ENCODE measurements around the gene SLC28A3.
"Not testable (repeated sequence)": the region's sequence is repeated elsewhere in the genome, so short reads cannot be mapped to it uniquely, and the experiment has no call there.

Gene SLC28A3, protein sequence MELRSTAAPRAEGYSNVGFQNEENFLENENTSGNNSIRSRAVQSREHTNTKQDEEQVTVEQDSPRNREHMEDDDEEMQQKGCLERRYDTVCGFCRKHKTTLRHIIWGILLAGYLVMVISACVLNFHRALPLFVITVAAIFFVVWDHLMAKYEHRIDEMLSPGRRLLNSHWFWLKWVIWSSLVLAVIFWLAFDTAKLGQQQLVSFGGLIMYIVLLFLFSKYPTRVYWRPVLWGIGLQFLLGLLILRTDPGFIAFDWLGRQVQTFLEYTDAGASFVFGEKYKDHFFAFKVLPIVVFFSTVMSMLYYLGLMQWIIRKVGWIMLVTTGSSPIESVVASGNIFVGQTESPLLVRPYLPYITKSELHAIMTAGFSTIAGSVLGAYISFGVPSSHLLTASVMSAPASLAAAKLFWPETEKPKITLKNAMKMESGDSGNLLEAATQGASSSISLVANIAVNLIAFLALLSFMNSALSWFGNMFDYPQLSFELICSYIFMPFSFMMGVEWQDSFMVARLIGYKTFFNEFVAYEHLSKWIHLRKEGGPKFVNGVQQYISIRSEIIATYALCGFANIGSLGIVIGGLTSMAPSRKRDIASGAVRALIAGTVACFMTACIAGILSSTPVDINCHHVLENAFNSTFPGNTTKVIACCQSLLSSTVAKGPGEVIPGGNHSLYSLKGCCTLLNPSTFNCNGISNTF

DNA sequence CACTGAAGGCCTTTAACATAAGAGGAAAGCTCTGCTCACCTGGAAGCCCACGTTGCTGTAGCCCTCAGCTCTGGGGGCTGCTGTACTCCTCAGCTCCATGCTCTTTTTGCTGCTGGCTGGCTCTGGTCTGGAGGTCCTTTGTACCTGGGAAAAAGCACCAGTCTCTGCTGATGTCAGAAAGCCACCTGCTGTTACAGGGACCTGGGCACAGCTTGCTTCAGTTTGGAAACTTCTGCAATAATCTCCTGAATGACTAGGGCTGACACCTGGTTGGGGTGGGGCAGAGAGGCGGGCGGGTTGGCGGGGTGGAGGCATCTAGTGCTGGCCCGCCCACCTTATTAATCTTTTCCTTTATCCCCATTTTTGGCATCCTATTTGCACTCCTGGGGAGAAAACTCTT lies at the start of gene SLC28A3:
TSS of gene SLC28A3 (minus strand) at position 224 of the 400 bp plus-strand sequence. CDS start at position 99, 125 bp downstream.
- DNase-seq, result no peak

DNA sequence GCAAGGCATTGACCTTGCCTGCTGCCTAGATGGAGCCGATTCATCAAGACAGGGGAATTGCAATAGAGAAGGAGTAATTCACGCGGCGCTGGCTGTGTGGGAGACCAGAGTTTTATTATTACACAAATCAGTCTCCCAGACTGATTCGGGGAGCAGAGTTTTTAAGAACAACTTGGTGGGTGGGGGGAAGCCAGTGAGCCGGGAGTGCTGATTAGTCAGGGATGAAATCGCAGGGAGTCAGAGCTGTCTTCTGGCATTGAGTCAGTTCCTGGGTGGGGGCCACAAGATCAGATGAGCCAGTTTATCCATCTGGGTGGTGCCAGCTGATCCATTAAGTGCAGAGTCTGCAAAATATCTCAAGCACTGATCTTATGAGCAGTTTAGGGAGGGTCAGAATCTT lies 49.7 kb upstream of the SLC28A3 start:
- not testable (repeated sequence) for DNase-seq

DNA sequence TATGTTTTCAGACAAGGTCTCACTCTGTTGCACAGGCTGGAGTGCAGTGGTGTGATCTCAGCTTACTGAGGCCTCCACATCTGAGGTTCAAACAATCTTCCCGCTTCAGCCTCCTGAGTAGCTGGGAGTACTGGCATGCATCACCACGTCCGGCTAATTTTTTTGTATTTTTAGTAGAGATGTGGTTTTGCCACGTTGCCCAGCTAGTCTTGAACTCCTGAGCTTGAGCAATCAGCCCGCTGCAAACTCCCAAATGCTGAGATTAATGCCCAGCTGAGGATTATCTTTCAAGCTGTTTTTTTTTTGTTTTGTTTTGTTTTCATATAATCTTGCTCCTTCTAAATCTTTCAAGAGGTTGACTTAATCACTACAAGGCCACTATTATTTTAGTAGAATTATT lies 47.3 kb upstream of the SLC28A3 start:
- no peak for DNase-seq

DNA sequence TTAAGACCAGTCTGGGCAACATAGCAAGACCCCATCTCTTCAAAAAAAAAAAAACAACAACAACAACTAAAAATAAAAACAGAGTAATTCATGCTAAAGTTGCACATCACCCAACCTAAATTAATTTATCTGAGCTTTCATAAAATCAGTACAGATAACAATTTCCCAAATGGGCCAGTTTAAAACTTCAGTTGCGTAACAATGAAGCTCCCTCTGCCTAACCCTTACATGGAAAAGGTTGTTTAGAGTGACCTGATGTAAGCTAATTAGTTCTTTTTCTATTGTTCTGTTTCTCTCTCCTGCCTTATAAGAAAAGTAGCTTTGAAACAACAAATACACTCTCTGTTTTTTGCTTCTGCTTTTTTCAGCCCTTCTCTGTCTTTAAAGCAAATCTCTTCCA lies 46.2 kb upstream of the SLC28A3 start:
- DNase-seq, result no peak

DNA sequence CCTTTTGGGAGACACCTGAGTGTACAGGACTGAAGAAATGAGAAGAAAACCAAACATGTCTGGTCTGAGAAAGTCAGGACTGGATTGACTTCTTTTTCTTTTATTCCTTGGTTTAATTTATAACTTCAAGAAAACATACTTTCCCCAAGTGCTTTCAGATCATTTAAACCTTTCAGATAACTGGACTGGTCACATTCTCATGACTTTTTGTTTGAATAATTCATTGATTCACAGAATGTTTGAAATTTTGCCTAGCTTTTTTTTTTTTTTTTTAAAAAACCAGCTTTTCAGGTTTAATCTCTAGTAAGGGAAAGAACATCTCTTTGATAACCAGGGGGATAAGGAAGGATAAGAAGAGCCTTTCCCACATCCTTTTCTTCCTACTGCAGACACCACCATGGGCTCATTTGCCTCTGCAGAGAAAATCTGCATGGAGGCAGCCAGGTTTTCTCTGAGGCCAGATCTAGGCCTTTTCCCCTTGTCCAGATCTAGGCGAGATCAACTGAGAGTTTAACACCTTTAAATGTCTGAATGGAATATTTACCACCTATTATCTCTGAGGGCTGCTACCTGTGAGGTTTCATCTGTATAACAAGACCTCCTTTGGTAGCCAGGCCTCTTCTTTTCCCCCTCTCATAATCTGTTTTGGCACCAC lies 45.0 kb upstream of the SLC28A3 start:
- no peak for DNase-seq

DNA sequence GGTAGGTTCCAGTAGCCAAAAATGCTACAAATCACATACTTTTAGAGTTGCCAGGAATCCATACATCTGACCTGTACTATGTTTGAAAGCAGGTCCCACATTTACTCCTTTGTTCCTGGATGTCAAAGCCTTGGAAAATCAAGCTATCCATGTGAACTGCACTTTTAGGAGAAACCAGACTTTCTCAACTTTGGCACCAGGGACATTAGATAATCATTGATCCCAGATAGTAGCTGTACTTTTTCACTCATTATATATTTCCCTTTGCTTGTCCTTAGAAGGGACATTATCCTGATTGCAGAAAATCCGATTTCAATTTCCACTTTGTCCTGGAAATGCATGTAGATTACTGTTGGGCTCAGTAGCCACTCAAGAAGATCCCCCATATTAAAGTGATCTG lies 44.1 kb upstream of the SLC28A3 start:
- DNase-seq, result no peak

DNA sequence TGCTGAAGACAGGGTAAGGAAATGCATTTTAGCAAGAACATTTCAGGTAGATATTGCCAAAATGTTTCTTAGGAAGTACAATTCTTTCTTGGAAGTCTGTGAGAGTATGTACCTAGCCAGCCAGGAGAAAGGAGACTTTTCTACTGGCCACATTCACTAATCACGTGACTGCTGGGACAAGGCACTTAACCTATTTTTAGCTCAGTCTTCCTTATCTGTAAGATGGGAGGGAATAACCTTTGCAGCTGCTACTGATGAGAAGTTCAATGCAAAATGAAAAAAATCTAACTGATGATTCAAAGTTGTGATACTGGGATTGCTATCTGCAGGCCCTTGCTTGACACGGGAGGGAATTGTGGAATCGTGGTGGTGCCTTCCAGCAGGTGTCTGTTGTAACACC lies 42.6 kb upstream of the SLC28A3 start:
- no peak for DNase-seq

DNA sequence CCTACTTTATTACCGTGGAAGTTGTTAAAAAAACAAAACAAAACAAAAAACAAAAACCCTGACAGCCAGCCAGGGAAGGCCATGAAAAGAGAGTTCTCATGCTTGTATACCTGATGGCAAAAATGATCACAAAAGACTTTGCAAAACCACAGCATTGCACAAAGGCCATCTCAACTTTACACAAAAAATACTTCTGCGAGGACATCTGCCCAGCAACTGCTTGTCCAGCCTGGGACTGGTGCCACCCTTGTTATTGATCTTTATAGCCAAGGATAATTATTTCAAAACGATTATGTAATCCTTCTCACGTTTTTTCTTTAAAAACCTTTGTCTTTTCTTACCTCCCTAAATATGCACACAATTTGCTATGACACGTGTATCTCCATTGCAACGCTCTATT lies 42.2 kb upstream of the SLC28A3 start:
- DNase-seq, result no peak

GRCh38 chr9:84381508-84381907 lies 41.0 kb upstream of the SLC28A3 start:
- no peak for DNase-seq

GRCh38 chr9:84379740-84380139 lies 39.2 kb upstream of the SLC28A3 start:
- no peak for DNase-seq

- DNase-seq, result no peak
Observed at GRCh38 chr9:84375954-84376353, 35.4 kb upstream of the SLC28A3 start.

- no peak for DNase-seq
Observed at GRCh38 chr9:84374516-84374915, 34.0 kb upstream of the SLC28A3 start.

GRCh38 chr9:84374013-84374412 lies 33.5 kb upstream of the SLC28A3 start:
- DNase-seq, result no peak

DNA sequence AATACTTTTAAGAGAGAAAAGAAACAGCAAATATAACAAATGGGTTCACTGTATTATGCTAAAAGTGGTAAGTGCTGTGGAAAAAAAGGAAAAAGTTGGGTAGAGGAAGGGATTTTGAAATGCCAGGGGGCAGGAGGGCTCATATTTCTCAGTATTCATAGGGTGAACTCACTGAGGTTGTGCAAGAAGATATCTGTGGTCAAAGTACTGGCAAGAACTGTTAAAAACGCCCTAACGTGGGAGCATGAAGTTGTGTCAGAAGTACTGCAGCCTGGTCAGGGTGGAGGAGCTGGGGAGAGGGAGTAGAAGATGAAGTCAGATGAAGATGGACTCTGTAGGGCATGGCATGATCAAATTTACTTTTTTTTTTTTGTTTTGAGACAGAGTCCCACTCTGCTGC lies 31.2 kb upstream of the SLC28A3 start:
- DNase-seq, result no peak

DNA sequence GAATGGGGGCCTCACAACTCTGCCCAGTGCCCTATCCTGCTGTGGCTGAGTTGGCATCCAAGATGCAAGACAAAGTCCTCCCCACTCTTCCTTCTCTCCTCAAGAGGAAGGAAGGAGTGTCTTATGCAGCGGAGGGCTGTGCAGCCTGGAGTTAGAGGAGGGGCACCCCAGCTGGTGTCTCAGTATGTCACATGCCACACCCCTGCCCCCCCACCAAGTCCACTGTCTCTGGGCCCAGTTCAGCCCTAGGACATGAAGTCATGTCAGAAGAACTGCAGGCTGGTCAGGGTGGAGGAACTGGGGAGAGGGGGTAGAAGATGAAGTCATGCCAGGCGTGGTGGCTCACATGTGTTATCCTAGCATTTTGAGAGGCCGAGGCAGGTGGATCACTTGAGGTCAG lies 28.0 kb upstream of the SLC28A3 start:
- no peak for DNase-seq

DNA sequence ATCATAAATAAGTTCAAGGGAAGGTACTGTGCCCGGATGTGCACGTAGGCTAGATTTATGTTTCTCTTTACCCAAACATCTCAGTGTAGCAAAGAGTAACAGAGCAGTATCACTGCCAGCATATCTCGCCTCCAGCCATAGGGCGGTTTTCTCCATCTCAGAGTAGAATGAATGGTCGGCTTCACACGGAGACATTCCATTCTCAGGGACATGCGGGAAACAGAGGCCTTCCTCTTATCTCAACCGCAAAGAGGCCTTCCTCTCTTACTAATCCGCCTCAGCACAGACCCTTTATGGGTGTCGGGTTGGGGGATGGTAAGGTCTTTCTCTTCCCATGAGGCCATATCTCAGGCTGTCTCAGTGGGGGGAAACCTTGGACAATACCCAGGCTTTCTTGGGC lies 27.2 kb upstream of the SLC28A3 start:
- not testable (repeated sequence) for DNase-seq

- no peak for DNase-seq
Observed at GRCh38 chr9:84366683-84367082, 26.1 kb upstream of the SLC28A3 start.

DNA sequence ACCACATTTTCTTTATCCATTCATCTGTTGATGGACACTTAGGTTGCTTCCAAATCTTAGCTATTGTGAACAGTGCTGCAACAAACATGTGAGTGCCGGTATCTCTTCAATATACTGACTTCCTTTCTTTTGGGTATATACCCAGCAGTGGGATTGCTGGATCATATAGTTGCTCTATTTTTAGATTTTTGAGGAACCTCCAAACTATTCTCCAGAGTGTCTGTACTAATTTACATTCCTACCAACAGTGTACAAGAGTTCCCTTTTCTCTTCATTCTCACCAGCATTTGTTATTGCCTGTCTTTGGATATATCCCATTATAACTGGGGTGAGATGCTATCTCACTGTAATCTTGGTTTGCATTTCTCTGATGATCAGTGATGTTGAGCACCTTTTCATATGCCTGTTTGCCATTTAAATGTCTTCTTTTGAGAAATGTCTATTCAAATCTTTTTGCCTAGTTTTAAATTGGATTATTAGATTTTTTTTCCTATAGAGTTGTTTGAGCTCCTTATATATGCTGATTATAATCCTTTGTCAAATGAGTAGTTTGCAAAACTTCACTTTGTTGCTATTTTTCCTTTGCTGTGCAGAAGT lies 24.4 kb upstream of the SLC28A3 start:
- not testable (repeated sequence) for DNase-seq

DNA sequence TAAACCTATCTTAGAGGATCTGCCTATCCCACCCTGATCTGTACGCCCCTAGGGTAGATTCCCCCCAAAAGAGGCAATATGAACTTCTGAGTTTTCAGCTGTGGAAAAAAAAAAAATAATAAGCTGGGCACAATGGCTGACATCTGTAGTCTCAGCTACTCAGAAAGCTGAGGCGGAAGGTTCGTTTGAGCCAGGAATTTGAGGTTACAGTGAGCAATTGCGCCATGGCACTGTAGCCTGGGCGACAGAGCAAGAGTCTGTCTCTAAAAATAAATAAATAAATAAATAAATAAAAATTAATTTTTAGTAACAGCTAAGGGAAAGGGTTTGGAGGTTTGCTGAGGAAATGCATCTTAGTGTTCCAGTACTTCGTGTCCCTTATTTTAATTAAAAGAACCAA lies 21.1 kb upstream of the SLC28A3 start:
- DNase-seq, result no peak

- DNase-seq, result no peak
Observed at GRCh38 chr9:84357275-84357674, 16.7 kb upstream of the SLC28A3 start.

GRCh38 chr9:84354035-84354434 lies 13.5 kb upstream of the SLC28A3 start:
- no peak for DNase-seq

GRCh38 chr9:84349671-84350070 lies 9.1 kb upstream of the SLC28A3 start:
- DNase-seq, result no peak

DNA sequence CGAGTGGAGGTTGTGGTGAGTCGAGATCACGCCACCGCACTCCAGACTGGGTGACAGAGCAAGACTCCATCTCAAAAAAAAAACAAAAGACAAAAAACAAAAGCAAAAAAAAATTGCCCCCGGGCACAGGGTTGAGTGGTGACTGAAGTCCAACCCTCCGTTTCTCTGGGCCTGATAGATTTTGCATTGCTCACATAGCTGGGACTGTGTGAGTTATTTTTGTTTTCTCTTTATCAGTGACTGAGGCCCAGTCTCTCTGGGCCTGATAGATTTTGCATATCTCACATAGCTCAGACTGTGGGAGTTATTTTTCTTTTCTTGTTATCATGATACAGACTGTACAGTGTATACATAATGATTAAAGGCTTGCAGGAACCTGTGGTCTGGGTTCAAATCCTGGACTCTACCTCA lies 2.6 kb upstream of the SLC28A3 start:
- no peak for DNase-seq

DNA sequence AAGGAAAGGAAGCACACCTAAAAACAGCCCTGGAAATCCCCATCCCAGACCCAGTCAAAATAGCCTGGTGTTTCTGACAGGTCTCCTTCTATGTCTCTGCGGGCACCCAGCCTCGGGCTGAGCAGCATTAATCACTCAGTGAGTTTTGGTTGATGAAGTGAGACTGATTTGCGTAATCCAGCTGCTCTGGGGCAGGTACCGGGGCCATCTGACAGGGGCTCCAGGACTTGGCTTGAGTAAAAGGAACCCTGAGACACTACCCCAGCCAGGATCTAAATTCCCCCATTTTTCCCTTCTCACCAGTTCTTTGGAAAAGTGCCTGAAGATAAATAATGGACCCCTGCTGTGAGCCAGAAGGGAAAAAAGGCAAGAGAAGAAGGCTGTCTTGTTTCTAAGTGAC lies 596 bp downstream of the SLC28A3 start:
- no peak for DNase-seq
